Bone marrow (tissue), 2 donors: ENCODE data around the gene PAQR4.

Experiments used
- DNase-seq, 2 donors: peaks; one replicate each; lab custom pipeline; 2025; lab: John Stamatoyannopoulos, UW

The PAQR4 gene

GRCh38 chr16:2980227-2981176 lies 11.4 kb downstream of the PAQR4 start, which contains the start of gene PKMYT1:
Gene PKMYT1 (minus strand): TSS chr16:2980446. CDS start chr16:2979657, 789 bp downstream.
- peak; percentile 54 to 83 for DNase-seq

GRCh38 chr16:2981177-2981898 lies 12.2 kb downstream of the PAQR4 start:
- no peak for DNase-seq

DNA sequence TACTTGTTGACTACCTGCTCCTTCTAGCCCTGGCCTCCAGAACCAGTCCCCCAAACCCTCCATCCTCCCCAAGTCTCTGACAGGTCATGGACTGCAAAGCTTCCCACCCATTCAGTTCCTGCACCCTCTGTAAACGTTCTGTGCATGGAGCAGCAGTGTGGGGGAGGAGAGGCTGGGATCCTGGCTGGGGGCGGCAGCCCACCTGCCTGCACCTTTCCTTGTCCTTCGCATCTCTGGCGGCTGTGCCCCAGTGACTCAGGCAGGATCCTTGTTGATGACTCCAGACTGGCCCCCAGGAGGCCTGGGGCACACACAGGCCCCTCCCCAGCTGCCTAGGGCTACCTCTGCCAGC lies 12.7 kb downstream of the PAQR4 start:
- no peak for DNase-seq

DNA sequence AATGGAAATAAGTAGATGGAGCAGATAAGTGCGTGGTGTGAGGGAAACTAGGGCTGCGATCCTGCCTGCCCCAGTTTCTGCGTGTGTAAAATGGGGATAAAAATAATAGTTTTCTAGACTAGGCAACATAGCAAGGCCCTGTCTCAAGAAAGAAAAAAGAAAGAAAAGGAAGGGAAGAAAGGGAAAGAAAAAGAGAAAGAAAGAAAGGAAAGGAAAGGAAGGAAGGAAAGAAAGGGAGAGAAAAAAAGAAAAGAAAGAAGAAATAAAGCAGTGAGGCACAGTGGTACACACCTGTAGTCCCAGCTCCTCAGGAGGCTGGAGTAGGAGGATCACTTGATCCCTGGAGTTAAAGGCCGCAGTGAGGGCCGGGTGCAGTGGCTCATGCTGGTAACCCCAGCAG lies 13.3 kb downstream of the PAQR4 start:
- no peak for DNase-seq

DNA sequence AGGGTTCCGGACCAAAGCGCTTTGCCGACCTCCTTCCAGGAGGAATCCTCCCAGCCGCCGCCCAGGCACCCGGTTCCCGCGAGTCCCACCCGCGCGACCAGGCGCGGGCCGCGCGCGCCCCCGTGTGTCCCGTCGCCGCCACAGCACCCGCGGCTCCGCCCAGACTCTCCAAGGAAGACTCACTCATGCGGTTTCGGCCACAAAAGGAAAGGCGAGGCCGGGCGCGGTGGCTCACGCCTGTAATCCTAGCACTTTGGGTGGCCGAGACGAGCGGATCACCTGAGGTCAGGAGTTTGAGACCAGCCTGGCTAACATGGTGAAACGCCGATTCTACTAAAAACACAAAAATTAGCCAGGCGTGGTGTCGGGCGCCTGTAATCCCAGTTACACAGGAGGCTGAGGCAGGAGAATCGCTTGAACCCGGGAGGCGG lies 14.6 kb downstream of the PAQR4 start:
- DNase-seq = peak; percentile 7 to 70

DNA sequence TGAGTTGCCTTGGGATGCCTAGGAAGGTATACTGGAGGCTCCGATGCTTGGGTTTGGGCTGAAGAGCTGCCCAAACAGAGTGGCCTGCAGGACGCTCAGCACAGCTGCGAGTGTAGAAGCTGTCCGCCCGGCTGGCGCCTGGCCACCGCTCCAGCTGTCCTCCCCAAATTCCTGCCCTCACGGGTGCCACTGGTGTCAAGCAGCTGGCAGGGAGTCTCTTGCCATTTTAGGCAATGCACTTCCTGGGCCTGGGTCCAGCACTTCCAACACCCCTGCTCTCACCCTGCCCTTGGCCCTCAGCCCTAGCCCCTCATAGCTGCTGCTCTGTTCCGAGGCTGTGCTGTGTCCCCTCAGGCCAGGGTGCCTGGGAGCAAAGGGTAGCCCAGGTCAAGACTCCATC lies 16.3 kb downstream of the PAQR4 start:
- no peak for DNase-seq

GRCh38 chr16:2985893-2986355 lies 16.8 kb downstream of the PAQR4 start:
- no peak for DNase-seq

GRCh38 chr16:2986623-2987188 lies 17.6 kb downstream of the PAQR4 start:
- no peak for DNase-seq

- no peak for DNase-seq
Observed at GRCh38 chr16:2987286-2987685, 18.1 kb downstream of the PAQR4 start.

- DNase-seq = no peak
Observed at GRCh38 chr16:2987833-2988232, 18.7 kb downstream of the PAQR4 start.

DNA sequence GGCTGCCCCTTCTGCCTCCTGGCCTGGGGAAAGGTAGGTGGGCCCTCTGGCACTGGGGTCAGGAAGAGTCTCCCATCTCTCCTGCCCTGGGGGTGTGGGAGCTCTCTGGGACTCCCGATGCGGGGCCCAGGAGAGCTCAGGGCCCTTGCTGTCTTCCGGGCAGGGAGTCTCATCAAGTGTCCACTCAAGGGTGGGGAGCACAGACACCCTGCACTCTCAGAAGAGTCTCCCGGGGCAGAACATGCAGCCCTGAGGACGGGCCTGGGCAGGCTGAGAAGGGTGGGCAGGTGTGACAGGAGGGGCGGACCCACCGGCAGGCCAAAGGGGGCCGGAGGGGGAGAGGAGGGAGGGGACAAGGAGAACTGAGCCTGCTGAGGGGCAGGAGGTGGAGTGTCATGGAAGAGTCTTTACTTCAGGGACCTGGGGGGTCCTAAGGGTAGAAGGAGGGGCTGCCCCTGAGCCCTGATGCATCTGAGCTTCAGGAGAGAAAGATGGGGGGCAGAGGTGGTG lies 19.5 kb downstream of the PAQR4 start:
- DNase-seq = no peak

DNA sequence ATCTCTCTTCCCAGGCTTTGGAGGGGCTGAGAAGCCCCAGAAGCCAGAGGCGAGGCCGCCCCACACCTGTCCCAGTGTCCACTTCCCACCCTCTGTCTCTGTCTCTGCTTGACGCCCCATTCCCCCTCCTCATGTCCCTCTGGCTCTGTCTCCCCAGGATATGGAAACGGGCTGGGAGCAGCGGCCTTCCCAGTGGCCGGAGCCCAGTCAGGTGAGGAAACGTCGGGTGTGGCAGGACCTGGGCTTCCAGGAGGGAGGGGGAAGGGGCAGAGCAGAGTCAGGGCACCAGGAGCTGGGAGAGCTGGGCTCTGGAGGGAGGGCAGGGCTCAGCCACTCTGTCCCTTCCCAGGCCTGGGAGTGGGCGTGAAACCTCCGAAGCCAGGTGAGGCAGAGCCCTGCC lies 21.7 kb downstream of the PAQR4 start:
- no peak for DNase-seq

DNA sequence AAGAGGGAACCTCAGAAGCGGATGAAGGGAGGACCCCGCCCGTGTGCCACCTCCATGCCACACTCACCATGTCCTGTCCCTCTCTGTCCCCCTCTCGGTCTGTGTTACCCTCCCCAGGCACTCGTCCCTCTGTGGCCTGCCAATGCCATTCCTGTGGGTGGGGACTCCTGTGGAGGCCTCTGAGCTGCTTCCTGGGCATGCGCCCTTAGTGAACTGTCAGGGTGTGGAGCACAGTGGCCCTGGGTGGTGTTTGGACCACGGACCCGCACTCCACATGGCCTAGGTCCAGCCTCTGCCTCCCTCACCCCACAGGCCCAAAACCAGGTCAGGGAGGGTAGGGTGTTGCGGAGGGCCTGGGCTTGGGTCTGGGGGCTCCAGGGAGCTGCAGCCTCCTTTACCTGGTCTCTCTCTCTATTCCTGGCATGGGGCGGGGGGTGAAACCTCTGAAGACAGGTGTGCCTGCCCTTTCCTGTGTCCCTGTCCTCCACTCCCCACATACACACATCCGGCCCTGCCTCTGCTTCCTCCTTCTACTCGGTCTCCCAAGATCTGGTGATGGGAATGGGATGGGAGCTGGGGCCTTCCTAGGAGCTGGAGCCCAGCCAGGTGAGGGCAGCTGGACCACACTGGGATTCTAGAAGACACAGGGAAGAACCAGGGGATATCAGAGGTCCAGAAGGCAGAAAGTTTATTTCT lies 22.6 kb downstream of the PAQR4 start:
- no peak for DNase-seq

DNA sequence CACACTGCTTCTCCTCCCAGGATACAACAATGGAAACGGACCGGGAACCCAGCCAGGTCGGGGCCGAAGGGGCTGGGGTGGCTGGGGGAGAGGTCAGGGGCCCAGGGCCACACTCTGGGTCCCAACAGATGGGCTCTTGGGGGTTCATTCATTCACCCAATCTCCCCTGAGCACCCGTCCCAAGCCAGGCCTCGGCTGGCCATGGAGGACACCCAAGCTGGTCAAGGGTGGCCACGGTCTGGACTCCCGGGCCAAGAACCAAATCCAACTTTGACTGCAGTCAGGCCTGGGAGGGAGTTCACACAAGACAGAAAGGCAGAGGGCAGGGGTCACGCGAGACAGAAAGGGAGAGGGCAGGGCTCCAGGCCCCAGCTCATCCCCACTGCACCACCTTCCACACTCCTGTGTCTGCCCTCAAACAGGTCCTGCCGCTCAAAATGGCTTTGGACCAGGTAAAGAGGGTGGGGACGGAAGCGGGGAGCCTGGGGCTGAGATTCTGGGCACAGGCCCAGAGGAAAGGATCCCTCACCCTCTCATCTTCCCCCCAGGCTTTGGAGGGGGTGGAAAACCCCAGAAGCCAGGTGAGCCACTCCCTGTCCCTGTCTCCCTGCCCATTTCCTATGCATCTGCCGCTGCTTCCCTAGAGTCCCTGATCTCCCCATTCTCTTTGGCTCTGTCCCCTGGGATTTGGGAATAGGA lies 23.4 kb downstream of the PAQR4 start:
- no peak for DNase-seq

- DNase-seq = no peak
Observed at GRCh38 chr16:2996298-2996697, 27.1 kb downstream of the PAQR4 start.

DNA sequence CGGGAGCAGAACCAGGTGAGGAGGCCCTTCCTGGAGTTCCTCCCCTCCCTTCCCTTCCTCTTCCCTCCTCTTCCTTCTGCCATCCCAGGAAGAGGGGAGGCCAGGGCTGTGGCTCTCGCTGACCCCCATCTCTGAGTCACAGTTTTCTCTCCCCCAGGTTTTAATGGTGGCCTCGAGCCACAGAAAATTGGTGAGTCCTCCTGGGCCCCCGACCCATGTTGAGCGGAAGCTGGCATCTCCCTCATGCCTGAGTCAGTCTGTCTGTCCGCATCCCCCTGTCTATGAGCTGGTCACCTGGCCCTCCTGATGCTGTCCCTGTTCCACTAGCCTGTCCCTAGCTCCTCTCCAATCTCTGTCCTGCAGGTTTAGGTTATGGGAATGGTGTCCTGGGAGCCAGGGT lies 30.8 kb downstream of the PAQR4 start:
- DNase-seq = no peak

DNA sequence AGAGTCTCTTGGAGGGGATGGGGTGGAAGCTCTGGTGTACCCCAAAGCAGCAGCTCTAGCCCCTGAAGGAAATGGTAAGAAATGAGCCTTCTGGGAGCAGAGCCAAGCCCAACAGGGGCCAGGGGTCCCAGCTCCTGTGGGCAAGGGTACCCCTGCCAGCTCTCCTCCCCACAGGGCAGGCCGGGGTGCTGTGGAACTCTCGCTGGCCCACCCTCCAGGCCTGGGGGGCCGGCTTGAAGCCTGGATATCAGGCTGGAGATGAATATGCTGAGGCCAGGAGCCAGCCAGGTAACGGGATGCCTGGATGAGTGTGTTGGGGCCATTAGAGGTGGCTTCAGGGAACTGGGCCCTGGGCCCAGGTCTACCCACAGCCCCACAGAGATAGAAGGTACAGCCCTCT lies 31.4 kb downstream of the PAQR4 start:
- DNase-seq = no peak

GRCh38 chr16:3001316-3001715 lies 32.2 kb downstream of the PAQR4 start:
- DNase-seq = no peak

- DNase-seq = peak; percentile 75 to 97
Observed at GRCh38 chr16:3003582-3004270, 34.6 kb downstream of the PAQR4 start.

DNA sequence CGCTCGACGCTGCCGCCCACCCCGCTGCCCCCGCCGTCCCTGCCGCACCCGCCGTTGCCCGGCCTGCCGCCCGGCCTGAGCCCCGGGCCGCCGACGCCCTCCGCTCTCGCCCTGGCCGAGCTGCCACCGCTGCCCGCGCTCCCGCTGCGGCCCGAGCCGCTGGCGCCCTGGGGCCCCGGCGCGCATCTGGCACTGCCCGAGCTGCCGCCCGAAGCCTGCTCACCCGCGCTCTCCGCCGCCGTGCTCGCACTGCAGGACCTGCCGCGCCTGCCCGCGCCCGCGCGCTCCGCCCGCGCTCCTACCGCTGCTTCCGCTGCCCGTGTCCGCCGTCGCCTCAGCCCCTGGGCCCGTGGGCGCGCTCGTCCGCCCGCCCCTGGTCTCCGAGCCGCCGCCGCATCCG lies 35.2 kb downstream of the PAQR4 start:
- no peak for DNase-seq
